Loucy (cell line): Measurements from ENCODE around the gene GRID1.

ENCODE experiments used
- EZH2phosphoT487 ChIP-seq: fragments of 200-600 bp; IDR thresholded peaks from 2 replicates; pipeline ENCODE4 v1.6.1; 2018; ENCODE audit warnings: antibody characterized with exemption, mild to moderate bottlenecking, moderate library complexity, borderline replicate concordance
- TF ChIP-seq, protein P1 (sequence below): fragments of 200-600 bp; sonication (generic); conservative IDR thresholded peaks from 2 replicates; pipeline ENCODE4 v1.5.1; 2014; ENCODE audit warnings: mild to moderate bottlenecking, antibody characterized with exemption, low read length

DNA sequence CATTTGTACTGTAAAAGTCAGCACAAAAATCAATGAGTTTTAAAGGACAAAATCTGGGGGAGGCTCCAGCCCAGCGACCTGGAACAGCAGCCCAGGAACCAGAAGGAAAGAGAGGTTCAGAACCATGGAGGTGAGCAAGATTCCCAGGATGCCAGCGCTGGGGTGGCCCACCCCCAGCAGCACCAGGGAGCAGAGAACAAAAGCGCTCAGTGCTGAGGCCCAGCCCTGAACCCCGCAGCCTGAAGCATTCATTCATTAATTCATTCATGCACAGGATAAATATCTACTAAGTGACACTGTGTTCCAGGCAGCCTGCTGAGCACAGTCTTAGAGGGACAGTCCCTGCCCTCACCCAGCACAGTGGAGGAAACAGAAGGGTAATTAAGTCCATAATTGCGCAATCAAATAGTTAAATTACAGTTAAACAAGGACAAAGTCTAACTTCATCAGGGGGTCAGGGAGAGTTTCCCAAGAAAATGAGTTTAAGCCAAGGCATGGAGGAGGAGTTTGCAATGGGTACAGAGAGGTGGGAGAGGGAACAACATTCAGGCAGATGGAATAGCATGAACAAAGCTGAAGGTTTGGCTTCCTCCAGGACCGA lies 202.3 kb downstream of the GRID1 start:
- TF ChIP-seq, protein P1, sequence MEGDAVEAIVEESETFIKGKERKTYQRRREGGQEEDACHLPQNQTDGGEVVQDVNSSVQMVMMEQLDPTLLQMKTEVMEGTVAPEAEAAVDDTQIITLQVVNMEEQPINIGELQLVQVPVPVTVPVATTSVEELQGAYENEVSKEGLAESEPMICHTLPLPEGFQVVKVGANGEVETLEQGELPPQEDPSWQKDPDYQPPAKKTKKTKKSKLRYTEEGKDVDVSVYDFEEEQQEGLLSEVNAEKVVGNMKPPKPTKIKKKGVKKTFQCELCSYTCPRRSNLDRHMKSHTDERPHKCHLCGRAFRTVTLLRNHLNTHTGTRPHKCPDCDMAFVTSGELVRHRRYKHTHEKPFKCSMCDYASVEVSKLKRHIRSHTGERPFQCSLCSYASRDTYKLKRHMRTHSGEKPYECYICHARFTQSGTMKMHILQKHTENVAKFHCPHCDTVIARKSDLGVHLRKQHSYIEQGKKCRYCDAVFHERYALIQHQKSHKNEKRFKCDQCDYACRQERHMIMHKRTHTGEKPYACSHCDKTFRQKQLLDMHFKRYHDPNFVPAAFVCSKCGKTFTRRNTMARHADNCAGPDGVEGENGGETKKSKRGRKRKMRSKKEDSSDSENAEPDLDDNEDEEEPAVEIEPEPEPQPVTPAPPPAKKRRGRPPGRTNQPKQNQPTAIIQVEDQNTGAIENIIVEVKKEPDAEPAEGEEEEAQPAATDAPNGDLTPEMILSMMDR = no peak
- no peak for TF ChIP-seq EZH2phosphoT487
